B cell (primary cell): ENCODE results near the gene CABLES2. TPM values are rescaled to one million over a fixed set of nuclear protein-coding genes. Genes with fewer than 3 reads are reported as not detected.

Experiments used
- ATAC-seq: fragments of 200-7000 bp; cut with Tn5 transposase; one replicate; pipeline ENCODE4 v1.10.0; 2021; ENCODE audit warnings: low read depth, mild to moderate bottlenecking, moderate number of reproducible peaks, moderate library complexity
- CTCF ChIA-PET: fragments of 350-600 bp; sonication (Branson Sonifier 250); formaldehyde crosslinking; loops from one replicate; lab custom pipeline; 2021; ENCODE audit warnings: antibody characterized with exemption, inconsistent platforms; lab: Charles Lee
- POLR2A ChIA-PET: fragments of 350-600 bp; sonication (Branson Sonifier 250); formaldehyde crosslinking; loops from one replicate; lab custom pipeline; 2021; ENCODE audit warnings: antibody characterized with exemption; lab: Charles Lee
- DNase-seq: peaks from one replicate; pipeline ENCODE4 v3.0.0; 2013
- H2AFZ ChIP-seq: 2 replicates; pipeline ENCODE4 v1.6.1; 2012; ENCODE audit warnings: mild to moderate bottlenecking, low read depth, low read length; ENCODE audit not compliant: insufficient read depth, poor library complexity, severe bottlenecking
- H3K27ac ChIP-seq, 2 donors: 1 replicate in 1 of 2; 2 replicates in 1 of 2; pipeline ENCODE4 v1.5.1; 2012 to 2013; ENCODE audit warnings: low read length in 2 of 2, mild to moderate bottlenecking in 2 of 2, moderate library complexity in 1 of 2
- H3K27me3 ChIP-seq, 4 experiments: fragments of 200-600 bp in 1 of 4; sonication (generic) in 1 of 4; replicated peaks in 1 of 4; 1 replicate in 2 of 4; 2 replicates in 2 of 4; pipeline versions ENCODE4 v1.6.1 to v1.7.0; 2013 to 2016; ENCODE audit warnings: low read length in 3 of 4, mild to moderate bottlenecking in 2 of 4, mixed read lengths in 1 of 4, moderate library complexity in 1 of 4; ENCODE audit not compliant: insufficient read depth in 4 of 4, control insufficient read depth in 3 of 4; ENCODE audit errors: control extremely low read depth in 1 of 4
- H3K36me3 ChIP-seq, 2 experiments: replicated peaks in 1 of 2; 1 replicate in 1 of 2; 2 replicates in 1 of 2; pipeline versions ENCODE4 v1.6.1 to v1.7.1; 2013; ENCODE audit warnings: low read length in 1 of 2; ENCODE audit not compliant: insufficient read depth in 2 of 2, control insufficient read depth in 1 of 2; ENCODE audit errors: control extremely low read depth in 1 of 2, extremely low read depth in 1 of 2
- H3K4me1 ChIP-seq, 2 donors: fragments of 200-600 bp in 1 of 2; sonication (generic) in 1 of 2; 1 replicate in 1 of 2; 2 replicates in 1 of 2; pipeline versions ENCODE4 v1.5.1 to v1.6.1; 2013 to 2017; ENCODE audit warnings: low read length in 2 of 2; ENCODE audit not compliant: control insufficient read depth in 2 of 2, insufficient read depth in 2 of 2
- H3K4me2 ChIP-seq: replicated peaks from 2 replicates; pipeline ENCODE3; 2012; ENCODE audit warnings: mild to moderate bottlenecking, low read depth, low read length; ENCODE audit not compliant: poor library complexity, severe bottlenecking
- H3K4me3 ChIP-seq, 5 experiments: fragments of 200-600 bp in 1 of 5; sonication (generic) in 1 of 5; 1 replicate in 3 of 5; 2 replicates in 2 of 5; pipeline versions ENCODE4 v1.5.1 to v1.7.0; 2011 to 2016; ENCODE audit warnings: low read length in 4 of 5, mild to moderate bottlenecking in 4 of 5, low read depth in 2 of 5, control low read depth in 1 of 5, moderate library complexity in 1 of 5; ENCODE audit not compliant: insufficient read depth in 1 of 5; ENCODE audit errors: control extremely low read depth in 1 of 5, extremely low read depth in 1 of 5
- H3K79me2 ChIP-seq: fragments of 200-600 bp; sonication (generic); one replicate; pipeline ENCODE4 v1.6.0; 2016; ENCODE audit warnings: low read length; ENCODE audit not compliant: control insufficient read depth, insufficient read depth
- H3K9ac ChIP-seq: fragments of 200-600 bp; sonication (generic); 2 replicates; pipeline ENCODE4 v1.6.1; 2017; ENCODE audit warnings: mild to moderate bottlenecking, low read length, moderate library complexity
- H3K9me3 ChIP-seq, 3 donors: one replicate each; pipeline versions ENCODE4 v1.6.1 to v1.7.1; 2013; ENCODE audit warnings: low read length in 2 of 3; ENCODE audit not compliant: control insufficient read depth in 2 of 3, insufficient read depth in 1 of 3; ENCODE audit errors: control extremely low read depth in 1 of 3
- H4K20me1 ChIP-seq: 2 replicates; pipeline ENCODE4 v1.6.0; 2012; ENCODE audit warnings: mild to moderate bottlenecking, low read length; ENCODE audit not compliant: insufficient read depth, control insufficient read depth, poor library complexity, severe bottlenecking
- H3K27ac Mint-ChIP-seq: one replicate; pipeline ENCODE4 v1.8.0; 2021; ENCODE audit warnings: mixed read lengths
- H3K27me3 Mint-ChIP-seq: one replicate; pipeline ENCODE4 v1.8.0; 2021; ENCODE audit warnings: mixed read lengths
- H3K4me1 Mint-ChIP-seq: one replicate; pipeline ENCODE4 v1.8.0; 2021; ENCODE audit warnings: mixed read lengths
- H3K4me3 Mint-ChIP-seq: one replicate; pipeline ENCODE4 v1.8.0; 2021; ENCODE audit warnings: mixed read lengths
- H3K9me3 Mint-ChIP-seq: one replicate; pipeline ENCODE4 v1.8.0; 2022; ENCODE audit warnings: mixed read lengths; ENCODE audit not compliant: insufficient read depth
- EZH2 ChIP-seq: IDR thresholded peaks from 2 replicates; pipeline ENCODE4 v1.6.1; 2012; ENCODE audit warnings: borderline replicate concordance, low read depth, mild to moderate bottlenecking, moderate library complexity, low read length; ENCODE audit not compliant: insufficient read depth, poor library complexity, severe bottlenecking
- WGBS: methylation state at CpG from one replicate; pipeline ENCODE4 v1.1.5; 2013; ENCODE audit warnings: missing lambda C conversion rate; ENCODE audit not compliant: insufficient coverage; 5-methylcytosine and 5-hydroxymethylcytosine counted together
- intact Hi-C: fragments of 100-400 bp; cut with micrococcal nuclease; formaldehyde crosslinking; loops from one replicate; pipeline ENCODE4 v1.10.0; 2022
- polyA plus RNA-seq: library from polyadenylated mRNA; depleted of rRNA; stranded (reverse); fragments of >200 nt; gene quantifications from 2 replicates; pipeline ENCODE4 v1.2.3, GENCODE V29; 2012
- total RNA-seq, 2 donors: library from RNA; stranded (reverse); fragments of 120-200 nt in 1 of 2; gene quantifications; 1 replicate in 1 of 2; 2 replicates in 1 of 2; pipeline versions ENCODE4 v1.2.3 to v1.2.4, GENCODE V29; 2013 to 2022
- TF ChIP-seq, protein P1 (sequence below): fragments of 200-600 bp; IDR thresholded peaks from one replicate; pipeline ENCODE4 v1.8.0; 2022; ENCODE audit warnings: antibody characterized with exemption, mild to moderate bottlenecking

The CABLES2 gene
- total and polyA plus RNA-seq, 2 donors (not counting 1 experiment from before 2014, with no cell fraction given): 4.8 to 8.2 TPM

DNA sequence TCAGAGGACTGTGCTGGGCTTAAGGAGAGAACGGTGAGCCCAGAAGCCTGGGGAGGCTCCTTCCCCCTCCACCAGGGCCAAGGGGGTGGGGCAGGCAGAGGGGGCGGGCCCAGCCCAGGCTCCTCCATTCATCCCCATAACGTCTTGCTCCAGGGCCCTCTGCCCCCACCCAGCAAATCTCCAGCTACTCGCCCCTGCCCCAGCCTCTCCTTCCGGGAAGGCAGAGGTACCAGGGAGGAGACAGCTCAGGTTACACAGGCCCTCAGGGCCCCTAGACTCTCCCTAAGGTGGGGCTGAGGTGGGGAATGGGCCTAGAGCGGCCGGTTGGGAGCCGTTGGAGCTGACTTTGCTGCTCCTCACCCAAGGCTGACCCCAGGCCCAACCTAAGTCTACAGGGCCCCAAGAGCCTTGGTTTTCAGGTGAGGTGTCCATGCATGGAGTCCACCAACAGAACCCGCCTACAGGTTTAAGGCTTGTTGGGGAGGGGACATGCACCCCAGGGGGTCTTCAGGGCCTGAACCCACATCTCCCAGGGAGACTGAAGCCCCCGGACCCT, 41.2 kb downstream of the CABLES2 start:
- no peak overlapping the region for H3K27ac Mint-ChIP-seq
- H3K9me3 Mint-ChIP-seq: no peaks in the 10 kb centered on the region
- Histone ChIP-seq H3K4me2 (peak overlapping the region; percentile 93), H3K4me3 (peak overlapping the region in 4 of 5 experiments; percentile 49 to 70 (median 61)), H3K4me1 (peaks cover 25 to 31% of the 10 kb centered on the region in 2 donors), H2AFZ (peak overlapping the region; percentile 65), H3K9me3 (peaks cover 0 to 4% (median 0%) of the 10 kb centered on the region in 3 donors), H4K20me1 (peaks cover 6% of the 10 kb centered on the region), H3K27ac (no peak overlapping the region), H3K9ac (peak overlapping the region; percentile 71), H3K36me3 (no peaks in the 10 kb centered on the region), H3K27me3 (peaks cover 0 to 34% (median 11%) of the 10 kb centered on the region in 4 experiments), H3K79me2 (no peaks in the 10 kb centered on the region)
- H3K4me1 Mint-ChIP-seq: peaks cover 22% of the 10 kb centered on the region
- H3K4me3 Mint-ChIP-seq: peak overlapping the region; percentile 52
- ChIA-PET CTCF (interaction anchor here (1.0 to 2.4 kb wide), 2 partner anchors 16 to 26 kb away, joined by 7 to 9 read pairs; no protein-coding TSS in a partner anchor), POLR2A (interaction anchor here (1.7 to 4.2 kb wide), 2 partner anchors 9 to 27 kb away, joined by 6 to 43 read pairs; no protein-coding TSS in a partner anchor)
- WGBS: 10% methylated on average over 1 of the region's 10 CpGs
- intact Hi-C loops: loop anchor here (2.0 kb wide), 1 partner anchor 27 kb away; no protein-coding TSS in a partner anchor
- DNase-seq (peak; percentile 27), ATAC-seq (no peak)
- H3K27me3 Mint-ChIP-seq: peaks cover 6% of the 10 kb centered on the region
- TF ChIP-seq EZH2: no peak
- TF ChIP-seq, protein P1, sequence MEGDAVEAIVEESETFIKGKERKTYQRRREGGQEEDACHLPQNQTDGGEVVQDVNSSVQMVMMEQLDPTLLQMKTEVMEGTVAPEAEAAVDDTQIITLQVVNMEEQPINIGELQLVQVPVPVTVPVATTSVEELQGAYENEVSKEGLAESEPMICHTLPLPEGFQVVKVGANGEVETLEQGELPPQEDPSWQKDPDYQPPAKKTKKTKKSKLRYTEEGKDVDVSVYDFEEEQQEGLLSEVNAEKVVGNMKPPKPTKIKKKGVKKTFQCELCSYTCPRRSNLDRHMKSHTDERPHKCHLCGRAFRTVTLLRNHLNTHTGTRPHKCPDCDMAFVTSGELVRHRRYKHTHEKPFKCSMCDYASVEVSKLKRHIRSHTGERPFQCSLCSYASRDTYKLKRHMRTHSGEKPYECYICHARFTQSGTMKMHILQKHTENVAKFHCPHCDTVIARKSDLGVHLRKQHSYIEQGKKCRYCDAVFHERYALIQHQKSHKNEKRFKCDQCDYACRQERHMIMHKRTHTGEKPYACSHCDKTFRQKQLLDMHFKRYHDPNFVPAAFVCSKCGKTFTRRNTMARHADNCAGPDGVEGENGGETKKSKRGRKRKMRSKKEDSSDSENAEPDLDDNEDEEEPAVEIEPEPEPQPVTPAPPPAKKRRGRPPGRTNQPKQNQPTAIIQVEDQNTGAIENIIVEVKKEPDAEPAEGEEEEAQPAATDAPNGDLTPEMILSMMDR: no peak
